Body of pancreas (tissue), 4 donors: ENCODE data around the gene ATP5IF1. TPM values are rescaled to one million over a fixed set of nuclear protein-coding genes. Genes with fewer than 3 reads are reported as not detected.

ENCODE experiments used
- ATAC-seq: fragments of 150-250 bp; one replicate; pipeline ENCODE4 v1.9.1; 2016
- DNase-seq, 4 donors: peaks; one replicate each; pipeline ENCODE4 v3.0.0-alpha.2; 2019
- H3K27ac ChIP-seq, 4 donors: fragments of 200-600 bp; sonication (generic); 1 replicate in 3 of 4; 2 replicates in 1 of 4; pipeline versions ENCODE4 v1.5.1 to v1.6.1; 2016 to 2019; ENCODE audit warnings: mild to moderate bottlenecking in 1 of 4, mixed read lengths in 1 of 4, moderate library complexity in 1 of 4
- H3K27me3 ChIP-seq, 2 donors: fragments of 200-600 bp; sonication (generic); one replicate each; pipeline ENCODE4 v1.6.0; 2016; ENCODE audit warnings: mild to moderate bottlenecking in 1 of 2
- H3K36me3 ChIP-seq, 2 donors: fragments of 200-600 bp; sonication (generic); replicated peaks in 1 of 2; 2 replicates each; pipeline ENCODE4 v1.5.1; 2016; ENCODE audit warnings: low read depth in 2 of 2; ENCODE audit not compliant: insufficient read depth in 1 of 2
- H3K4me1 ChIP-seq: fragments of 200-600 bp; sonication (generic); one replicate; pipeline ENCODE4 v1.6.0; 2016
- H3K4me3 ChIP-seq, 2 donors: fragments of 200-600 bp; sonication (generic); 1 replicate in 1 of 2; 2 replicates in 1 of 2; pipeline ENCODE4 v1.5.1; 2016 to 2019
- H3K9me3 ChIP-seq, 3 donors: fragments of 200-600 bp; sonication (generic); 1 replicate in 2 of 3; 2 replicates in 1 of 3; pipeline ENCODE4 v1.5.1; 2016
- CTCF ChIP-seq, 7 experiments: fragments of 450-650 bp in 4 of 7; fragments of 200-600 bp in 3 of 7; sonication (generic) in 3 of 7; IDR thresholded peaks; one replicate each; pipeline ENCODE4 v1.5.1; 2016 to 2019; ENCODE audit warnings: antibody characterized with exemption in 7 of 7
- POLR2A ChIP-seq, 3 donors: fragments of 450-650 bp; IDR thresholded peaks; one replicate each; pipeline ENCODE4 v1.6.1; 2016; ENCODE audit warnings: antibody characterized with exemption in 3 of 3, mild to moderate bottlenecking in 2 of 3
- WGBS, 2 donors: methylation state at CpG; one replicate each; pipeline ENCODE4 v1.1.5; 2017; 5-methylcytosine and 5-hydroxymethylcytosine counted together
- intact Hi-C: fragments of 100-400 bp; cut with DNase I; formaldehyde crosslinking; loops from one replicate; pipeline ENCODE4 v1.15.1; 2023
- total RNA-seq, 2 donors: library from RNA; depleted of rRNA; stranded (reverse); fragments of >200 nt; gene quantifications; one replicate each; pipeline ENCODE4 v1.1.0, GENCODE V29; 2016

ATP5IF1 gene
- total RNA-seq, 2 donors from 2014 or later = 62.0 to 93.4 TPM

GRCh38 chr1:28194326-28195035, 41.4 kb upstream of the ATP5IF1 start:
- Histone ChIP-seq H3K27ac (no peak overlapping the region), H3K27me3 (no peaks in the 10 kb centered on the region), H3K9me3 (no peaks in the 10 kb centered on the region), H3K4me1 (no peaks in the 10 kb centered on the region), H3K36me3 (peaks cover 5 to 6% of the 10 kb centered on the region in 2 donors), H3K4me3 (no peak overlapping the region)
- TF ChIP-seq POLR2A (IDR thresholded peaks at IDR 0.05) = no peak
- no peak for TF ChIP-seq CTCF (IDR thresholded peaks at IDR 0.05)
- DNase-seq = no peak
- intact Hi-C loops = no loop called here
- WGBS, 2 donors = 76 to 79% methylated on average over 7 to 8 of the region's 8 CpGs
- no peak for ATAC-seq

GRCh38 chr1:28195780-28196179, 40.1 kb upstream of the ATP5IF1 start:
- 59 to 71% methylated on average over 1 of the region's 1 CpG for WGBS, 2 donors
- Histone ChIP-seq H3K27ac (no peak overlapping the region), H3K9me3 (no peaks in the 10 kb centered on the region), H3K27me3 (no peaks in the 10 kb centered on the region), H3K4me3 (no peak overlapping the region), H3K4me1 (no peaks in the 10 kb centered on the region), H3K36me3 (peaks cover 6 to 15% of the 10 kb centered on the region in 2 donors)
- TF ChIP-seq POLR2A (IDR thresholded peaks at IDR 0.05) = no peak
- TF ChIP-seq CTCF (IDR thresholded peaks at IDR 0.05) = no peak
- intact Hi-C loops = no loop called here
- DNase-seq = no peak
- ATAC-seq = no peak

DNA sequence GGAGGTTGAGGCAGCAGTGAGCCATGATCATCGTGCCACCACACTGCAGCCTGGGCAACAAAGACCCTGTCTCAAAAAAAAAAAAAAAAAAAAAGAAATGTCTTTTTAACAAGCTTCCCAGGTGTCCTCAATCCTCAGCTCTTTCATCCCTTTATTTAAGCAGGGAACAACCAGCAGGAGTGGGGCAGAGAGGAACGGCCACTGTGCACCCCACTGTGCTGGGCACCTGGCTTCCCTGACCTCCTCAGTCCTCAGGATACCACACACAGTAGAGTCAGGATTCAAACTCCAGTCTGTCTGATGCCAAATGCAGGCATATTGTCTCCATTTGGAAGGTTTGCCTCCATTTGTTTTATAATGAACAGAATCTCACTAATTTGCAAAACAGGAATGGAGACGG, 39.6 kb upstream of the ATP5IF1 start:
- Histone ChIP-seq H3K27me3 (no peaks in the 10 kb centered on the region), H3K4me3 (no peak overlapping the region), H3K9me3 (no peaks in the 10 kb centered on the region), H3K4me1 (no peaks in the 10 kb centered on the region), H3K36me3 (peaks cover 6 to 19% of the 10 kb centered on the region in 2 donors), H3K27ac (no peak overlapping the region)
- ATAC-seq (no peak), DNase-seq (no peak)
- WGBS, 2 donors = 71 to 93% methylated on average over 3 of the region's 3 CpGs
- no peak for TF ChIP-seq POLR2A (IDR thresholded peaks at IDR 0.05)
- no peak for TF ChIP-seq CTCF (IDR thresholded peaks at IDR 0.05)
- intact Hi-C loops = no loop called here

- TF ChIP-seq POLR2A (IDR thresholded peaks at IDR 0.05) (no peak), CTCF (IDR thresholded peaks at IDR 0.05) (no peak)
- Histone ChIP-seq H3K27me3 (no peaks in the 10 kb centered on the region), H3K4me3 (no peak overlapping the region), H3K36me3 (peaks cover 8 to 23% of the 10 kb centered on the region in 2 donors), H3K27ac (no peak overlapping the region), H3K4me1 (no peaks in the 10 kb centered on the region), H3K9me3 (no peaks in the 10 kb centered on the region)
- ATAC-seq = no peak
- DNase-seq = no peak
- intact Hi-C loops = no loop called here
- WGBS, 2 donors = 92 to 97% methylated on average over 11 to 12 of the region's 12 CpGs
Observed at GRCh38 chr1:28197682-28198415, 38.1 kb upstream of the ATP5IF1 start.
